Fibroblast of lung (primary cell): ENCODE data around the gene CCDC201.

Experiments
- EZH2 ChIP-seq: IDR thresholded peaks from 2 replicates; pipeline ENCODE4 v1.5.1; 2012; ENCODE audit warnings: low read length, control low read depth, mild to moderate bottlenecking; ENCODE audit errors: missing control alignments
- TF ChIP-seq, protein P1 (sequence below), 2 donors: IDR thresholded peaks in 1 of 2; conservative IDR thresholded peaks in 1 of 2; 1 replicate in 1 of 2; 2 replicates in 1 of 2; pipeline ENCODE4 v1.5.1; 2011 to 2012; ENCODE audit warnings: low read length in 2 of 2, control low read depth in 1 of 2, inconsistent platforms in 1 of 2, low read depth in 1 of 2, mild to moderate bottlenecking in 1 of 2

- TF ChIP-seq, protein P1, sequence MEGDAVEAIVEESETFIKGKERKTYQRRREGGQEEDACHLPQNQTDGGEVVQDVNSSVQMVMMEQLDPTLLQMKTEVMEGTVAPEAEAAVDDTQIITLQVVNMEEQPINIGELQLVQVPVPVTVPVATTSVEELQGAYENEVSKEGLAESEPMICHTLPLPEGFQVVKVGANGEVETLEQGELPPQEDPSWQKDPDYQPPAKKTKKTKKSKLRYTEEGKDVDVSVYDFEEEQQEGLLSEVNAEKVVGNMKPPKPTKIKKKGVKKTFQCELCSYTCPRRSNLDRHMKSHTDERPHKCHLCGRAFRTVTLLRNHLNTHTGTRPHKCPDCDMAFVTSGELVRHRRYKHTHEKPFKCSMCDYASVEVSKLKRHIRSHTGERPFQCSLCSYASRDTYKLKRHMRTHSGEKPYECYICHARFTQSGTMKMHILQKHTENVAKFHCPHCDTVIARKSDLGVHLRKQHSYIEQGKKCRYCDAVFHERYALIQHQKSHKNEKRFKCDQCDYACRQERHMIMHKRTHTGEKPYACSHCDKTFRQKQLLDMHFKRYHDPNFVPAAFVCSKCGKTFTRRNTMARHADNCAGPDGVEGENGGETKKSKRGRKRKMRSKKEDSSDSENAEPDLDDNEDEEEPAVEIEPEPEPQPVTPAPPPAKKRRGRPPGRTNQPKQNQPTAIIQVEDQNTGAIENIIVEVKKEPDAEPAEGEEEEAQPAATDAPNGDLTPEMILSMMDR (conservative IDR thresholded peaks at IDR 0.05 in 1 of 2, IDR thresholded peaks at IDR 0.05 in 1 of 2; ENCODE audit: low read depth in 1 of 2, low read length in 2 of 2) = no peak
- no peak for TF ChIP-seq EZH2
Measured at GRCh38 chr7:45902820-45903219, 29.9 kb upstream of the CCDC201 start.
